Activated T-cell treated with anti-CD3 and anti-CD28 coated beads, Interleukin-2, amount 50 U/mL, for 72 hours (primary cell): Measurements from ENCODE around the gene MRGPRF. TPM values are rescaled to one million over a fixed set of nuclear protein-coding genes. Genes with fewer than 3 reads are reported as not detected.

ENCODE experiments used
- ATAC-seq, 2 donors: fragments of 150-1000 bp; cut with Tn5 transposase; replicated peaks in 1 of 2; 2 replicates each; pipeline ENCODE4 v1.10.0; 2021; ENCODE audit warnings: moderate library complexity in 2 of 2, mild to moderate bottlenecking in 1 of 2
- DNase-seq, 2 donors: peaks; one replicate each; pipeline ENCODE4 v3.0.0; 2021 to 2022; ENCODE audit warnings: mixed read lengths in 1 of 2
- H3K27ac Mint-ChIP-seq: one replicate; pipeline ENCODE4 v1.8.0; 2022; ENCODE audit warnings: mild to moderate bottlenecking, moderate library complexity, mixed read lengths
- H3K27me3 Mint-ChIP-seq: one replicate; pipeline ENCODE4 v1.8.0; 2022; ENCODE audit warnings: low read depth, mixed read lengths
- H3K36me3 Mint-ChIP-seq, 2 donors: one replicate each; pipeline ENCODE4 v1.8.0; 2022; ENCODE audit warnings: mixed read lengths in 2 of 2, mild to moderate bottlenecking in 1 of 2; ENCODE audit not compliant: insufficient read depth in 2 of 2
- H3K4me1 Mint-ChIP-seq: one replicate; pipeline ENCODE4 v1.8.0; 2022; ENCODE audit warnings: low read depth, mixed read lengths
- H3K4me3 Mint-ChIP-seq, 2 donors: one replicate each; pipeline ENCODE4 v1.8.0; 2022; ENCODE audit warnings: mild to moderate bottlenecking in 2 of 2, mixed read lengths in 2 of 2, moderate library complexity in 2 of 2
- H3K9me3 Mint-ChIP-seq, 2 donors: one replicate each; pipeline ENCODE4 v1.8.0; 2022; ENCODE audit warnings: mixed read lengths in 2 of 2
- total RNA-seq, 2 donors: library from RNA; stranded (reverse); gene quantifications; one replicate each; pipeline ENCODE4 v1.2.3, GENCODE V29; 2022

The MRGPRF gene
- total RNA-seq, 2 donors from 2014 or later, result not detected

- Mint-ChIP-seq H3K36me3 (peaks cover 0 to 4% of the 10 kb centered on the region in 2 donors), H3K27ac (no peak overlapping the region)
- no peak for DNase-seq
Measured at GRCh38 chr11:68961245-68961644, 51.8 kb downstream of the MRGPRF start.

GRCh38 chr11:68960294-68961071 lies 52.6 kb downstream of the MRGPRF start:
- Mint-ChIP-seq H3K4me1 (peaks cover 10% of the 10 kb centered on the region), H3K9me3 (no peaks in the 10 kb centered on the region), H3K4me3 (no peak overlapping the region), H3K36me3 (peaks cover 0 to 4% of the 10 kb centered on the region in 2 donors), H3K27me3 (peaks cover 7% of the 10 kb centered on the region), H3K27ac (no peak overlapping the region)
- ATAC-seq, result no peak
- DNase-seq, result no peak

More at GRCh38 chr11:68961245-68961644, 51.8 kb downstream of the MRGPRF start:
- ATAC-seq, result no peak
- Mint-ChIP-seq H3K27me3 (peaks cover 7% of the 10 kb centered on the region), H3K4me3 (no peak overlapping the region), H3K9me3 (no peaks in the 10 kb centered on the region), H3K4me1 (peaks cover 14% of the 10 kb centered on the region)

GRCh38 chr11:68959465-68960293 lies 53.4 kb downstream of the MRGPRF start:
- Mint-ChIP-seq H3K27me3 (peaks cover 7% of the 10 kb centered on the region), H3K27ac (no peak overlapping the region), H3K4me1 (peaks cover 10% of the 10 kb centered on the region), H3K9me3 (no peaks in the 10 kb centered on the region), H3K36me3 (peaks cover 0 to 4% of the 10 kb centered on the region in 2 donors), H3K4me3 (no peak overlapping the region)
- ATAC-seq, result peak in 1 of 2 donors; percentile 16
- no peak for DNase-seq

GRCh38 chr11:68958211-68958610 lies 54.8 kb downstream of the MRGPRF start:
- peaks cover 7% of the 10 kb centered on the region for H3K27me3 Mint-ChIP-seq
- no peak overlapping the region for H3K27ac Mint-ChIP-seq
- H3K36me3 Mint-ChIP-seq, result no peaks in the 10 kb centered on the region
- no peaks in the 10 kb centered on the region for H3K9me3 Mint-ChIP-seq
- DNase-seq (no peak), ATAC-seq (no peak)
- H3K4me1 Mint-ChIP-seq, result peaks cover 9% of the 10 kb centered on the region
- H3K4me3 Mint-ChIP-seq, result no peak overlapping the region

GRCh38 chr11:68956547-68957254 lies 56.3 kb downstream of the MRGPRF start:
- no peaks in the 10 kb centered on the region for H3K36me3 Mint-ChIP-seq
- DNase-seq, result no peak
- H3K27ac Mint-ChIP-seq, result no peak overlapping the region
- ATAC-seq, result no peak
- peaks cover 7% of the 10 kb centered on the region for H3K27me3 Mint-ChIP-seq
- H3K9me3 Mint-ChIP-seq, result no peaks in the 10 kb centered on the region
- H3K4me3 Mint-ChIP-seq, result no peak overlapping the region
- no peaks in the 10 kb centered on the region for H3K4me1 Mint-ChIP-seq

- H3K4me3 Mint-ChIP-seq, result no peak overlapping the region
- H3K27me3 Mint-ChIP-seq, result peaks cover 7% of the 10 kb centered on the region
- H3K9me3 Mint-ChIP-seq, result no peaks in the 10 kb centered on the region
- H3K4me1 Mint-ChIP-seq, result no peaks in the 10 kb centered on the region
- H3K27ac Mint-ChIP-seq, result no peak overlapping the region
- ATAC-seq, result peak; percentile 55 to 60
- no peaks in the 10 kb centered on the region for H3K36me3 Mint-ChIP-seq
- peak; percentile 39 to 52 for DNase-seq
Measured at GRCh38 chr11:68956142-68956541, 56.9 kb downstream of the MRGPRF start.

GRCh38 chr11:68955607-68955958 lies 57.5 kb downstream of the MRGPRF start:
- H3K36me3 Mint-ChIP-seq, result no peaks in the 10 kb centered on the region
- H3K27ac Mint-ChIP-seq, result no peak overlapping the region
- ATAC-seq (no peak), DNase-seq (no peak)
- no peaks in the 10 kb centered on the region for H3K9me3 Mint-ChIP-seq
- no peak overlapping the region for H3K4me3 Mint-ChIP-seq
- no peaks in the 10 kb centered on the region for H3K4me1 Mint-ChIP-seq
- peaks cover 7% of the 10 kb centered on the region for H3K27me3 Mint-ChIP-seq

- Mint-ChIP-seq H3K27ac (no peak overlapping the region), H3K9me3 (no peaks in the 10 kb centered on the region), H3K4me3 (no peak overlapping the region), H3K4me1 (no peaks in the 10 kb centered on the region), H3K27me3 (peaks cover 7% of the 10 kb centered on the region), H3K36me3 (no peaks in the 10 kb centered on the region)
- ATAC-seq (no peak), DNase-seq (no peak)
Measured at GRCh38 chr11:68954836-68955606, 58.0 kb downstream of the MRGPRF start.

Other genes with a start within 250 kb of the MRGPRF start
- gene CPT1A, start 171.3 kb downstream of the MRGPRF start, total RNA-seq, result 10 to 100 TPM; 26.2 to 35.8 TPM
- 10 to 100 TPM; 56.4 to 74.0 TPM for gene MRPL21, start 109.4 kb downstream of the MRGPRF start, total RNA-seq
- gene IGHMBP2, start 109.4 kb downstream of the MRGPRF start, total RNA-seq, result 10 to 100 TPM; 29.2 to 40.6 TPM
- gene MRGPRD, start 32.3 kb downstream of the MRGPRF start, total RNA-seq, result not detected
- gene TPCN2, start 35.7 kb upstream of the MRGPRF start, total RNA-seq, result 10 to 100 TPM; 11.7 to 17.8 TPM
- 1 to 10 TPM; 2.3 to 5.5 TPM for gene SMIM38, start 142.7 kb upstream of the MRGPRF start, total RNA-seq